Kidney (tissue), 14 donors: Measurements from ENCODE around the gene HLX. TPM values are rescaled to one million over a fixed set of nuclear protein-coding genes. Genes with fewer than 3 reads are reported as not detected.
A peak's percentile ranks its signal among the peaks of the same experiment; 100 is the strongest.

ENCODE experiments used
- DNase-seq, 5 donors: peaks; one replicate each; pipeline ENCODE4 v3.0.0-alpha.2; 2013 to 2020
- FAIRE-seq: peaks from 2 replicates; lab custom pipeline; 2012; peaks lifted over from hg19 to GRCh38; lab: Jason Lieb, UNC
- H3K27ac ChIP-seq, 2 donors: one replicate each; pipeline ENCODE4 v1.7.0; 2013; ENCODE audit warnings: low read depth in 2 of 2, low read length in 2 of 2, inconsistent platforms in 1 of 2
- H3K27me3 ChIP-seq: one replicate; pipeline ENCODE4 v1.7.1; 2013; ENCODE audit warnings: low read length, inconsistent platforms; ENCODE audit not compliant: control insufficient read depth, insufficient read depth
- H3K36me3 ChIP-seq, 3 donors: one replicate each; pipeline versions ENCODE4 v1.7.0 to v1.7.1; 2013; ENCODE audit warnings: low read length in 3 of 3, control low read depth in 1 of 3, inconsistent platforms in 1 of 3; ENCODE audit not compliant: insufficient read depth in 3 of 3, control insufficient read depth in 2 of 3
- H3K4me1 ChIP-seq, 3 donors: one replicate each; pipeline versions ENCODE4 v1.7.0 to v1.7.1; 2013; ENCODE audit warnings: low read length in 3 of 3, inconsistent platforms in 1 of 3, low read depth in 1 of 3; ENCODE audit not compliant: control insufficient read depth in 2 of 3, insufficient read depth in 2 of 3
- H3K4me3 ChIP-seq, 3 donors: one replicate each; pipeline versions ENCODE4 v1.7.0 to v1.8.1; 2013; ENCODE audit warnings: low read length in 3 of 3, control low read depth in 1 of 3, inconsistent platforms in 1 of 3
- H3K9ac ChIP-seq, 3 donors: one replicate each; pipeline versions ENCODE4 v1.7.0 to v1.7.1; 2013; ENCODE audit warnings: low read length in 3 of 3, control low read depth in 1 of 3, inconsistent platforms in 1 of 3
- H3K9me3 ChIP-seq, 3 donors: one replicate each; pipeline versions ENCODE4 v1.7.0 to v1.7.1; 2013; ENCODE audit warnings: low read length in 3 of 3, control low read depth in 1 of 3, inconsistent platforms in 1 of 3; ENCODE audit not compliant: control insufficient read depth in 2 of 3, insufficient read depth in 1 of 3
- intact Hi-C: fragments of 100-400 bp; cut with DNase I; formaldehyde crosslinking; loops from one replicate; pipeline ENCODE4 v1.11.1; 2022
- polyA plus RNA-seq: library from polyadenylated mRNA; stranded (reverse); fragments of 350-450 nt; fragmentation: Illumina TruSeq; extraction: RNeasy Lipid Tissue Mini Kit (QIAGEN cat#74804); gene quantifications from one replicate; pipeline ENCODE4 v1.2.3, GENCODE V29; 2014; ENCODE audit warnings: low read depth, low replicate concordance; ENCODE audit not compliant: insufficient read depth
- total RNA-seq: library from RNA; stranded (reverse); fragmentation: NEBNext Ultra II Directional; extraction: Animal tissue kit (Norgen Biotek cat#: 25700); gene quantifications from one replicate; pipeline ENCODE4 v1.2.1, GENCODE V29; 2021
- TF ChIP-seq, protein P1 (sequence below): IDR thresholded peaks from 3 replicates; pipeline ENCODE4 v1.5.1; 2012; ENCODE audit warnings: mild to moderate bottlenecking, moderate library complexity, borderline replicate concordance; ENCODE audit not compliant: insufficient read depth; ENCODE audit errors: extremely low read depth
- donor health status: control.
- donor health status: control.
- donor health status: control.
- donor health status: control.
- donor health status: control.
- donor health status: DM: yes; HTN: yes; CAD: no.
- donor health status: Normal renal cell carcinoma (clear cell type).

Gene HLX
- total and polyA plus RNA-seq, 2 donors from 2014 or later, result 4.7 to 8.2 TPM

DNA sequence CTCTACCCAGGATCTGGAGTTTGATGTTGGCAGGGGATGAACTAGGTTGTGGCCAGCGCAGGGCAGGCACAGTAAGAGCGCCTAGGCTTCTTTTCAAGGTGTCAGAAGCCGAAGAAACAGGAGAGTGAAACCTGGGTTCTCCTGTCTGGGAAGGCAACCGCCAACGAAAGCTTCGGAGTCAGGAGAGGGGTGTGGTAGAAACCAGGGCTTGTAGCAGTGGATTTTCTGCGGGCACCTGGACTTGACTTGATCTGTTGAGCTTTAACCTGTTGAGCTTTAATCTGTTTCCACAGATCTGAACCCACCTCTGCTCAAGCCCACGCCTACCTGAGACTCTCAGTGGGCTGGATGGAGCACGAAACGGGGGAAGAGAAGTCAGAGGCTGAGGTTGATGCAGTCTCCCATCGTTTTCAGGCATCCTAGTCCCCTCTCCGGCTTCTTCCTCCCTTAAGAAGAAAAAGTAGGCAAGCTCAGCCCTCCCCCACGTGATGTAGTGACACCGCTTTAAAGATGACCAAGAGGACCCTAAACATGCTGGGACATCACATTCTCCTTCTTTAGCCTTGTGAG, 9.3 kb downstream of the HLX start:
- DNase-seq, result no peak
- no peak overlapping the region for H3K9ac ChIP-seq
- no peak overlapping the region for H3K4me3 ChIP-seq
- TF ChIP-seq, protein P1, sequence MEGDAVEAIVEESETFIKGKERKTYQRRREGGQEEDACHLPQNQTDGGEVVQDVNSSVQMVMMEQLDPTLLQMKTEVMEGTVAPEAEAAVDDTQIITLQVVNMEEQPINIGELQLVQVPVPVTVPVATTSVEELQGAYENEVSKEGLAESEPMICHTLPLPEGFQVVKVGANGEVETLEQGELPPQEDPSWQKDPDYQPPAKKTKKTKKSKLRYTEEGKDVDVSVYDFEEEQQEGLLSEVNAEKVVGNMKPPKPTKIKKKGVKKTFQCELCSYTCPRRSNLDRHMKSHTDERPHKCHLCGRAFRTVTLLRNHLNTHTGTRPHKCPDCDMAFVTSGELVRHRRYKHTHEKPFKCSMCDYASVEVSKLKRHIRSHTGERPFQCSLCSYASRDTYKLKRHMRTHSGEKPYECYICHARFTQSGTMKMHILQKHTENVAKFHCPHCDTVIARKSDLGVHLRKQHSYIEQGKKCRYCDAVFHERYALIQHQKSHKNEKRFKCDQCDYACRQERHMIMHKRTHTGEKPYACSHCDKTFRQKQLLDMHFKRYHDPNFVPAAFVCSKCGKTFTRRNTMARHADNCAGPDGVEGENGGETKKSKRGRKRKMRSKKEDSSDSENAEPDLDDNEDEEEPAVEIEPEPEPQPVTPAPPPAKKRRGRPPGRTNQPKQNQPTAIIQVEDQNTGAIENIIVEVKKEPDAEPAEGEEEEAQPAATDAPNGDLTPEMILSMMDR, result no peak
- no peak for FAIRE-seq
- intact Hi-C loops, result no loop called here
- H3K27ac ChIP-seq, result no peak overlapping the region
- H3K9me3 ChIP-seq, result no peaks in the 10 kb centered on the region
- peaks cover 0 to 2% (median 0%) of the 10 kb centered on the region in 3 donors for H3K4me1 ChIP-seq
- H3K27me3 ChIP-seq, result peaks cover 86% of the 10 kb centered on the region
- no peaks in the 10 kb centered on the region for H3K36me3 ChIP-seq

DNA sequence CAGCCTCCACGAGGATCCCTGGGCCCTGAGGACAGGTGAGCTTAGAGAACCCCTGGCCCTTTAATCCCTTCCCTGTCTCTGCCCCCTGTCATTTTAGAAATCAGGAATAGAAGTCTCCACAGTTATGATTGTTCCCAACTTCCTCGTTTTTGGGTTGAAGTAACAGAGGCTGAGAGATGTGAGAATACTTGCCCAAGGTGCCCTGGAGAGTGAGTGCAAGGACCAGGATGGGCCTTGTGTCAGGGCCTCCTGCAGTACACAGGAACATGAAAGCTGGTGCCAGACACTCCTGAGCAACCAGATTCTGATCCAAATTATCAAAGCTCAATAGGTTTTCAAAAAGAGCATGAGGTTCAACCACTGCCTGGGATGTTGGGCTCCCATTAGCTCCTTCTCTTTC, 10.1 kb downstream of the HLX start:
- intact Hi-C loops, result no loop called here
- no peak overlapping the region for H3K27ac ChIP-seq
- FAIRE-seq, result no peak

DNA sequence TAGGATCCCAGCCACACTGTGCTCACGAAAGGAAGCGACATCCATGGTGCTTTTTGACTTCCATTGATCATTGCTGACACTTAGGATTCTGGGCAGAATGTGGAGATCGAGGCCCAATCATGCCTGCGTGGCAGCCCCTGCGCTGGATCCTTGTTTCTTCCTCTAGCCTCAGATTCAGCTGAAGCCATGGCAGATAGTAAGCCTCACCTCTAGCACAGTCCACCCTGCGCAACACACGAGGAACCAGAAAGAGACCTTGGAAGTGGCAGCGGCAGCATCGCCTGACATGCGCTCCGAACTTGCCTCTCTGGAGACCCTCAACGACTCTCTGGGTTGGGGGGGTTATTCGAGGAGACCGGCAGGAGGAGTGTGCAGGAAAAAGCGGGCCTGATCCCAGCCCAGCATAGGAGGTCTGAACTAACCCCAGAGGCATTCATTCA, 10.6 kb downstream of the HLX start:
- no peak overlapping the region for H3K4me3 ChIP-seq
- FAIRE-seq (no peak), DNase-seq (peak in 1 of 5 donors; percentile 37)
- no peak overlapping the region for H3K9ac ChIP-seq
- H3K27me3 ChIP-seq, result peaks cover 88% of the 10 kb centered on the region
- no peak overlapping the region for H3K27ac ChIP-seq
- H3K9me3 ChIP-seq, result no peaks in the 10 kb centered on the region
- peaks cover 0 to 7% (median 0%) of the 10 kb centered on the region in 3 donors for H3K4me1 ChIP-seq
- TF ChIP-seq, protein P1, result no peak
- intact Hi-C loops, result no loop called here
- H3K36me3 ChIP-seq, result no peaks in the 10 kb centered on the region

More for the DNA sequence above, 10.1 kb downstream of the HLX start:
- TF ChIP-seq, protein P1, result no peak
- DNase-seq, result no peak
- Histone ChIP-seq H3K36me3 (no peaks in the 10 kb centered on the region), H3K9ac (no peak overlapping the region), H3K9me3 (no peaks in the 10 kb centered on the region), H3K27me3 (peaks cover 87% of the 10 kb centered on the region), H3K4me1 (peaks cover 0 to 5% (median 0%) of the 10 kb centered on the region in 3 donors), H3K4me3 (no peak overlapping the region)

DNA sequence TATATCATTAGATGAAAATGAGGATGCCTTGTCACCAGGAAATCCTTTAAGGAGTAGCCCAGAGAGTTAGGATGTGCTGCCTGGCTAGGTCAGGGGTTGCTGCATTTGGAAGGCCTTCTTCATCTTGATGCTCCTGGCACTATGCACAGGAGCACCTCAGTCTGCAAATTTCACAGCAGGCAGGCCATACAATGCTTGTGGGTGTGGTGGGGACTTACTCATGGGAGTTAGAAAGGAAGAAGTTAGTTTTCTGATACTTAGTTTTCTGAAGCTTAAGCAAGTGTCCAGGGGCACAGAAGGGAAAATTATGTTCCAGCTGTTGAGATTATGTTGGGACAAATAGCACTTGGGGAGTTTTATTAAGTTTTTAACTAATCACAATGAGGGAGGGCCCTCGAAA, 11.4 kb downstream of the HLX start:
- Histone ChIP-seq H3K4me1 (peaks cover 0 to 7% (median 0%) of the 10 kb centered on the region in 3 donors), H3K27ac (no peak overlapping the region), H3K9me3 (no peaks in the 10 kb centered on the region), H3K9ac (no peak overlapping the region), H3K36me3 (no peaks in the 10 kb centered on the region), H3K27me3 (peaks cover 89% of the 10 kb centered on the region), H3K4me3 (no peak overlapping the region)
- FAIRE-seq (no peak), DNase-seq (no peak)
- TF ChIP-seq, protein P1, result no peak
- intact Hi-C loops, result no loop called here
